ENCODE results near the gene TIAM1.

Gene TIAM1

DNA sequence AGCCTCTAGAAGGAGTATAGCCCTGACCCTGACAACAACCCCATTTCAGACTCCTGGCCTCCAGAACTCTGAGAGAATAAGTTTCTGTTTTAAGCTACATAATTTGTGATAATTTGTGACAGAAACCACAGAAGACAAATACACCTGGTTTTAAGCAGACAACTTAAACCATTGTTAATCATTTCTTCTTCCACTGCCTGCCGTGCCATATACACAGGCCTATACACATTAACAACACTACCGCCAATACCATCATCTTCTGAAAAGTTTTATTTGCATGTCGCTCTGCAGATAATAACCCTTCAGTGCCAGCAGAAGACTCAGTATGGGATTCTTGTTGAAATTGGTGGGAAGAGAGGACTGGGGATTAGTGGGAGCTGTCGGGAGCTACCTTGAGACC lies 265.8 kb downstream of the TIAM1 start:
- DNase-seq = no peak

DNA sequence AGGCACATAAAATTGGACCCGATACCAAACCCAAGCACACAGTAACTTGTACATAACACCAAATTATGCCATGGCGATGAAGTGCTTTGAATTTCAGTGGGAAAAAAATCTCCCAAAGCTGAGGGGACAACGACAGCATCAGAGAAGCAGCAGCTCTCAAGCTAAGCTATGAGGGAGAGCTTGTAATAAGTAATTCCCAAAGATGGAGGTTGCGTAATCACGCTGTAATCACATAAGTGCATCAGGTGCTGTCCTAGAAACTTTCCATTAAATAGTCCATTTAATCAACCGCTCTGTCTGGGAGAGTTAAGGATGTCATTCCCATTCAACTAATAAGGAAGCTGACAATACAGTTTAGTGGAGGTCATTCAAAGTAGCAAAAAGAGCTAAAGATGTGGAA lies 268.2 kb downstream of the TIAM1 start:
- no peak for DNase-seq

DNA sequence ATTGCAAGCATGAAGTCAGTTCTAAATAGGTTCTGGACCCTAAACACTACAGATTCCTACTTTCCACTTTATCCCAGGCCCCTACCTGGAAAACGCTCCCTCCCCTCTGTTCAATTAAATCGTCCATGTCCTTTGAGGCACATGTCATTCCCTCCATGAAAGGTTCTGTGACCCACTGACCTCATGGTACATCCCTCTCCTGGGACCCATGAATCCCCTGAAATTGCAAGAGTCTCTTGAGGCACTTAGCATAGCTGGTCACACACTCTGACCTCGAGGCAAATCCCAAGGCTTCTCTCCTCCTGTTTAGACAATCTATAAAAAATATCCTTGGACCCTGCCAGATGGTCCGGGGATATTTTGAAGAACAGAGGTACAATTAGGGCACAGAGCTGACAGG lies 271.5 kb downstream of the TIAM1 start:
- no peak for DNase-seq

All from fibroblast of skin of abdomen (primary cell).